H1 (cell line): ENCODE data around the gene DBNDD1. TPM values are rescaled to one million over a fixed set of nuclear protein-coding genes. Genes with fewer than 3 reads are reported as not detected.

Experiments used
- CTCF ChIA-PET: fragments of 300-600 bp; sonication (Branson Sonifier 250); formaldehyde crosslinking; loops from one replicate; lab custom pipeline; 2021; ENCODE audit not compliant: partially characterized antibody; lab: Charles Lee
- POLR2A ChIA-PET: fragments of 300-600 bp; sonication (Branson Sonifier 250); formaldehyde crosslinking; loops from one replicate; lab custom pipeline; 2021; ENCODE audit warnings: inconsistent platforms; ENCODE audit not compliant: partially characterized antibody; lab: Charles Lee
- DNase-seq, 2 experiments: peaks; one replicate each; pipeline versions ENCODE4 v3.0.0 to v3.0.0-alpha.2; 2010 to 2022; ENCODE audit warnings: low spot score in 2 of 2, low read depth in 1 of 2, mixed read lengths in 1 of 2
- FAIRE-seq: peaks from 2 replicates; lab custom pipeline; 2011; peaks lifted over from hg19 to GRCh38; lab: Jason Lieb, UNC
- H2AFZ ChIP-seq: 2 replicates; pipeline ENCODE4 v1.8.1; 2012; ENCODE audit warnings: low read length, inconsistent platforms
- H2AK5ac ChIP-seq: 2 replicates; pipeline ENCODE4 v1.6.1; 2013; ENCODE audit warnings: low read depth, low read length
- H2BK120ac ChIP-seq: replicated peaks from 2 replicates; pipeline ENCODE3; 2013; ENCODE audit warnings: low read depth, low read length, inconsistent platforms
- H2BK12ac ChIP-seq: 2 replicates; pipeline ENCODE4 v1.6.1; 2013; ENCODE audit warnings: low read depth, low read length
- H2BK15ac ChIP-seq: 2 replicates; pipeline ENCODE4 v1.6.1; 2013; ENCODE audit warnings: low read length
- H2BK20ac ChIP-seq: 2 replicates; pipeline ENCODE4 v1.6.1; 2013; ENCODE audit warnings: low read length
- H2BK5ac ChIP-seq: 2 replicates; pipeline ENCODE4 v1.6.1; 2013; ENCODE audit warnings: low read depth, low read length
- H3K14ac ChIP-seq: 2 replicates; pipeline ENCODE4 v1.6.1; 2013; ENCODE audit warnings: inconsistent platforms; ENCODE audit not compliant: insufficient read length
- H3K18ac ChIP-seq: 2 replicates; pipeline ENCODE4 v1.6.1; 2013; ENCODE audit warnings: low read length; ENCODE audit errors: extremely low read depth
- H3K23ac ChIP-seq: 2 replicates; pipeline ENCODE4 v1.6.1; 2013; ENCODE audit warnings: inconsistent platforms; ENCODE audit not compliant: insufficient read length
- H3K23me2 ChIP-seq: 2 replicates; pipeline ENCODE4 v1.6.1; 2013; ENCODE audit warnings: low read depth, low read length
- H3K27ac ChIP-seq: 2 replicates; pipeline ENCODE4 v1.6.1; 2011; ENCODE audit warnings: low read depth, low read length, inconsistent platforms
- H3K27me3 ChIP-seq, 4 experiments: replicated peaks in 1 of 4; 1 replicate in 1 of 4; 2 replicates in 3 of 4; pipeline versions ENCODE4 v1.6.1 to v1.8.1; 2011 to 2013; ENCODE audit warnings: low read length in 3 of 4, mild to moderate bottlenecking in 3 of 4, inconsistent platforms in 2 of 4, mixed read lengths in 2 of 4, moderate library complexity in 1 of 4; ENCODE audit not compliant: control insufficient read depth in 3 of 4, insufficient read depth in 3 of 4; ENCODE audit errors: extremely low read depth in 1 of 4
- H3K36me3 ChIP-seq, 4 experiments: 2 replicates each; pipeline versions ENCODE4 v1.6.1 to v1.8.1; 2011 to 2013; ENCODE audit warnings: mild to moderate bottlenecking in 4 of 4, low read length in 3 of 4, moderate library complexity in 2 of 4, control low read depth in 1 of 4, inconsistent platforms in 1 of 4; ENCODE audit not compliant: insufficient read depth in 4 of 4, control insufficient read depth in 2 of 4
- H3K4ac ChIP-seq: replicated peaks from 2 replicates; pipeline ENCODE3; 2013; ENCODE audit warnings: low read length, low read depth, mixed read lengths, inconsistent platforms; ENCODE audit not compliant: insufficient read length
- H3K4me1 ChIP-seq, 4 experiments: replicated peaks in 1 of 4; 1 replicate in 1 of 4; 2 replicates in 3 of 4; pipeline versions ENCODE4 v1.6.1 to v1.8.1; 2011 to 2013; ENCODE audit warnings: low read length in 3 of 4, inconsistent platforms in 2 of 4, mixed read lengths in 1 of 4; ENCODE audit not compliant: insufficient read depth in 4 of 4, control insufficient read depth in 3 of 4
- H3K4me2 ChIP-seq, 2 experiments: 2 replicates each; pipeline versions ENCODE4 v1.6.1 to v1.8.1; 2011 to 2013; ENCODE audit warnings: low read depth in 2 of 2, low read length in 2 of 2, control low read depth in 1 of 2, inconsistent platforms in 1 of 2, mild to moderate bottlenecking in 1 of 2; ENCODE audit not compliant: insufficient read depth in 1 of 2
- H3K4me3 ChIP-seq, 4 experiments: fragments of 200-600, 300-600 bp in 1 of 4; sonication (generic), shearing (Covaris generic), sonication (Bioruptor Twin) in 1 of 4; 2 replicates each; pipeline versions ENCODE4 v1.5.1 to v1.8.1; 2011 to 2016; ENCODE audit warnings: low read length in 4 of 4, low read depth in 3 of 4, control low read depth in 2 of 4, inconsistent platforms in 2 of 4, mild to moderate bottlenecking in 2 of 4, mixed read lengths in 1 of 4, moderate library complexity in 1 of 4; ENCODE audit not compliant: insufficient read depth in 2 of 4; ENCODE audit errors: extremely low read depth in 1 of 4
- H3K56ac ChIP-seq: replicated peaks from 2 replicates; pipeline ENCODE3; 2013; ENCODE audit warnings: low read depth, mild to moderate bottlenecking, mixed read lengths, low read length, inconsistent platforms; ENCODE audit not compliant: insufficient read length
- H3K79me1 ChIP-seq: 2 replicates; pipeline ENCODE4 v1.6.1; 2013; ENCODE audit warnings: low read depth, low read length, control low read depth
- H3K79me2 ChIP-seq, 2 experiments: 2 replicates each; pipeline versions ENCODE4 v1.6.1 to v1.8.1; 2012 to 2013; ENCODE audit warnings: low read length in 2 of 2, mild to moderate bottlenecking in 2 of 2, inconsistent platforms in 1 of 2; ENCODE audit not compliant: insufficient read depth in 2 of 2, control insufficient read depth in 1 of 2
- H3K9ac ChIP-seq, 4 experiments: replicated peaks in 1 of 4; 1 replicate in 1 of 4; 2 replicates in 3 of 4; pipeline versions ENCODE4 v1.6.1 to v1.8.1; 2011 to 2013; ENCODE audit warnings: low read depth in 3 of 4, low read length in 3 of 4, control low read depth in 2 of 4, mild to moderate bottlenecking in 2 of 4, moderate library complexity in 2 of 4, inconsistent platforms in 1 of 4; ENCODE audit errors: extremely low read depth in 1 of 4
- H3K9me3 ChIP-seq, 2 experiments: 2 replicates each; pipeline versions ENCODE4 v1.6.1 to v1.8.1; 2012 to 2013; ENCODE audit warnings: mild to moderate bottlenecking in 2 of 2, moderate library complexity in 2 of 2, control low read depth in 1 of 2, inconsistent platforms in 1 of 2, low read depth in 1 of 2, low read length in 1 of 2, mixed read lengths in 1 of 2; ENCODE audit not compliant: insufficient read depth in 2 of 2
- H4K20me1 ChIP-seq, 2 experiments: replicated peaks in 1 of 2; 2 replicates each; pipeline versions ENCODE3 to v1.8.1; 2011 to 2013; ENCODE audit warnings: inconsistent platforms in 2 of 2, low read length in 2 of 2, mild to moderate bottlenecking in 1 of 2; ENCODE audit not compliant: insufficient read depth in 2 of 2, control insufficient read depth in 1 of 2
- H4K5ac ChIP-seq: 2 replicates; pipeline ENCODE4 v1.6.1; 2013; ENCODE audit warnings: low read length, low read depth, mixed read lengths, inconsistent platforms; ENCODE audit not compliant: insufficient read length
- H4K8ac ChIP-seq: 2 replicates; pipeline ENCODE4 v1.8.0; 2013; ENCODE audit warnings: mild to moderate bottlenecking, moderate library complexity, low read length, inconsistent platforms; ENCODE audit not compliant: insufficient read depth; ENCODE audit errors: extremely low read depth
- H4K91ac ChIP-seq: replicated peaks from 2 replicates; pipeline ENCODE3; 2013; ENCODE audit warnings: low read length, mixed read lengths, inconsistent platforms; ENCODE audit not compliant: insufficient read length
- POLR2A ChIP-seq, 2 experiments: IDR thresholded peaks; 1 replicate in 1 of 2; 2 replicates in 1 of 2; pipeline ENCODE4 v1.6.1; 2011; ENCODE audit warnings: low read depth in 2 of 2, low read length in 2 of 2, mild to moderate bottlenecking in 2 of 2; ENCODE audit errors: control extremely low read depth in 1 of 2
- TAF1 ChIP-seq: IDR thresholded peaks from 2 replicates; pipeline ENCODE4 v1.6.1; 2011; ENCODE audit warnings: mild to moderate bottlenecking, low read depth, low read length
- whole genome bisulfite sequencing, 2 experiments: shearing (Covaris generic) in 1 of 2; methylation state at CpG; one replicate each; pipeline versions ENCODE4 v1.1.6 to v1.1.7; 2013 to 2015; ENCODE audit warnings: low lambda C conversion rate in 2 of 2, mixed read lengths in 2 of 2, inconsistent platforms in 1 of 2, low coverage in 1 of 2, missing lambda C conversion rate in 1 of 2; ENCODE audit not compliant: insufficient replicate concordance in 2 of 2, insufficient coverage in 1 of 2, insufficient read length in 1 of 2; ENCODE audit errors: extremely low coverage in 1 of 2, missing lambda C conversion rate in 1 of 2; 5-methylcytosine and 5-hydroxymethylcytosine counted together
- polyA plus RNA-seq, 7 experiments: library from polyadenylated mRNA; depleted of rRNA in 3 of 7; stranded (reverse) in 5 of 7; unstranded in 2 of 7; fragments of >200 nt in 5 of 7; fragments of 200-250 nt in 2 of 7; gene quantifications; 1 replicate in 5 of 7; 2 replicates in 1 of 7; 4 replicates in 1 of 7; pipeline versions ENCODE4 v1.2.1 to v1.2.3, GENCODE V29; 2011 to 2013; ENCODE audit warnings: missing spikeins in 2 of 7, mixed read lengths in 2 of 7
- total RNA-seq: library from RNA; stranded (reverse); fragmentation: NEBNext Ultra II Directional; extraction: Animal tissue kit (Norgen Biotek cat#: 25700); gene quantifications from 2 replicates; pipeline ENCODE4 v1.2.1, GENCODE V29; 2021

Gene DBNDD1
- total and polyA plus RNA-seq, 2 of the 8 experiments (the other 6 are each of a cell fraction or from before 2014, with no cell fraction given): 69.9 to 92.6 TPM

- Histone ChIP-seq H2BK5ac (no peak overlapping the region), H3K23me2 (no peaks in the 10 kb centered on the region), H3K27me3 (no peaks in the 10 kb centered on the region), H3K18ac (no peak overlapping the region), H3K27ac (no peak overlapping the region), H2AFZ (no peak overlapping the region), H2BK12ac (no peak overlapping the region), H2AK5ac (no peak overlapping the region), H3K4me2 (no peak overlapping the region), H3K56ac (no peak overlapping the region), H3K9ac (no peak overlapping the region), H4K20me1 (peaks cover 2 to 15% of the 10 kb centered on the region in 2 experiments), H4K5ac (no peak overlapping the region), H2BK15ac (no peak overlapping the region), H3K4ac (no peak overlapping the region), H3K79me1 (no peaks in the 10 kb centered on the region; the same call in 1 of the 2 replicates), H4K91ac (no peak overlapping the region), H3K4me1 (peaks cover 0 to 2% (median under 1%) of the 10 kb centered on the region in 4 experiments; a peak in 2 of 7 replicates), H3K36me3 (peaks cover 0 to 15% (median 5%) of the 10 kb centered on the region in 4 experiments; a peak in 4 of 8 replicates), H3K23ac (no peak overlapping the region), H2BK20ac (no peak overlapping the region), H3K9me3 (no peaks in the 10 kb centered on the region), H3K14ac (no peak overlapping the region), H2BK120ac (no peak overlapping the region), H3K4me3 (no peak overlapping the region), H3K79me2 (no peaks in the 10 kb centered on the region), H4K8ac (no peak overlapping the region)
- ChIA-PET POLR2A (interaction anchor here (1.2 to 3.4 kb wide), 3 partner anchors 8 to 39 kb away, joined by 4 to 17 read pairs (median 5); no protein-coding TSS in a partner anchor), CTCF (interaction anchor here (0.8 to 1.1 kb wide), 2 partner anchors 11 to 75 kb away, joined by 3 read pairs; no protein-coding TSS in a partner anchor)
- no peak for FAIRE-seq
- TF ChIP-seq TAF1 (no peak), POLR2A (IDR thresholded peaks at IDR 0.05; ENCODE audit: control extremely low read depth in 1 of 2, low read depth in 2 of 2, low read length in 2 of 2) (peak in 1 of 2 experiments; percentile 20; a peak in 1 of 3 replicates)
- no peak for DNase-seq
- WGBS, 2 experiments: 92% methylated on average over 7 of the region's 7 CpGs; no CpG with 5 or more reads in 1 of the 2 experiments
Measured at GRCh38 chr16:90007015-90007414, 12.2 kb downstream of the DBNDD1 start.
